Left cardiac atrium (tissue), 4 donors: ENCODE measurements around the gene THRAP3. TPM values are rescaled to one million over a fixed set of nuclear protein-coding genes. Genes with fewer than 3 reads are reported as not detected.

Experiments
- ATAC-seq, 2 donors: fragments of 200-7000 bp; cut with Tn5 transposase; one replicate each; pipeline ENCODE4 v1.9.1; 2020; ENCODE audit warnings: mild to moderate bottlenecking in 2 of 2, moderate library complexity in 2 of 2
- DNase-seq: peaks from one replicate; pipeline ENCODE4 v3.0.0-alpha.2; 2020
- intact Hi-C, 2 donors: fragments of 100-400 bp; cut with DNase I; formaldehyde crosslinking; loops; one replicate each; pipeline versions ENCODE4 v1.14.1 to v1.15.1; 2022 to 2023
- total RNA-seq, 2 donors: library from RNA; stranded (reverse); fragmentation: NEBNext Ultra II Directional; extraction: Animal tissue kit (Norgen Biotek cat#: 25700); gene quantifications; one replicate each; pipeline ENCODE4 v1.2.1, GENCODE V29; 2021
- donor health status: DM: no; HTN: yes; CAD: no.
- donor health status: DM: no; HTN: yes; CAD: no; lungs with severe emphysema.
- donor health status: DM: yes; HTN: yes; CAD: no.
- donor health status: Dilated cardiomyopathy.

THRAP3 gene
- total RNA-seq, 2 donors from 2014 or later = 55.9 to 77.0 TPM

GRCh38 chr1:36339215-36339614 is 115.0 kb downstream of the THRAP3 start:
- intact Hi-C loops = no loop called here
- no peak for ATAC-seq
- DNase-seq = no peak

DNA sequence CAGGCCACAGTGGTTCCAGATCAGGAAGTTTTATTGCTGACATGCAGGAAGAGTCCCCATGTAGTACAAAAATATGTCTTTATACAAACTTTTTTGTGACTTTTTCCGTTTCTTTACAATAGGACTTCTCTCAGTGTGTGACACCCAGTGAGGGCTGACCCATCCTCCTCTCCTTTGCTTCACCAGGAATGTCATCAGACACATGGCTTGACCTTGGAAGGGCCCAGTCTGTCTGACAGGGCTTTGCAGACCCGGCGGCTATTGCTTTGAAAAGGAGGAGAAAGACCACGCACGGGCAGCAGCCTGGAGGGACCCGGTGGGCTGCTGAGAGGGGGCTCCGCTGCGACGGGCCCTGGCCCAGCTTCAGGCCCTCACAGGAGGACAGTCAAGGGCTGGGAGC is 115.4 kb downstream of the THRAP3 start:
- ATAC-seq (no peak), DNase-seq (no peak)
- intact Hi-C loops = loop anchor here (2.0 to 10.0 kb wide), 2 partner anchors 75 to 81 kb away; no protein-coding TSS in a partner anchor

DNA sequence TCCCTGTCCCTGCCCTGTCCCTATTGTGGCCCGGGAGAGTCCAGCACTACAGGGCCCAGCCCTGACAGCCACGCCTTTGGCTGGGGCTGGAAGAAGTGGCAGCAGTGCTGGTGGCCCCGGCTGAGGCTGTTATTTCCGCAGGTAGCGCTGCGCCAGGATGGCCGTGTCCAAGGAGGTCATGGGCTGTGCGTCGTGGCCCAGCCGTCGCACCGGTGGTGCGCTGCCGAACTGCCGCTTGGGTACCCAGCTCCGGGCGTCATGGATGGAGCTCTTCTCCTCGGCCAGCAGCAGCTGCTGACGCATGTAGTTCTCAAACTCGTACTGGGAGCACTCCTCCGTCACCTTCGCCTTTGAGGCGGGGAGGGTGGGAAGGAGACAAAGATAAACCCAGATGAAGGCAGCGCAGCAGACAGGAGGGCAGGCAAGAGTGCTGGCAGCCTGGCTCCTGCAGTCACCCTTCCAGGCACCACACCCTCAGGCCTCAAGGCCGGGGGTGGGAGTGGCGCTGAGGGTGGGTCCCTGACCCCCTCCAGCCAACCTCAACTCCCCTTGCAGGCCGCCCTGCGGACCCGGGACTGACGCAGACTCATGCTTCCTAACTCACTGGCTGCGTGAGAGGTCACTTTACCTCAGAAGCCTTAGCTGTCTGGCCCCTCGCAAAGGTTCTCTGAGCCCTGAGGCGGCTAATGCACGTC is 117.5 kb downstream of the THRAP3 start:
- intact Hi-C loops = loop anchor here (2.0 to 10.0 kb wide), 2 partner anchors 73 to 79 kb away; no protein-coding TSS in a partner anchor
- DNase-seq = no peak

DNA sequence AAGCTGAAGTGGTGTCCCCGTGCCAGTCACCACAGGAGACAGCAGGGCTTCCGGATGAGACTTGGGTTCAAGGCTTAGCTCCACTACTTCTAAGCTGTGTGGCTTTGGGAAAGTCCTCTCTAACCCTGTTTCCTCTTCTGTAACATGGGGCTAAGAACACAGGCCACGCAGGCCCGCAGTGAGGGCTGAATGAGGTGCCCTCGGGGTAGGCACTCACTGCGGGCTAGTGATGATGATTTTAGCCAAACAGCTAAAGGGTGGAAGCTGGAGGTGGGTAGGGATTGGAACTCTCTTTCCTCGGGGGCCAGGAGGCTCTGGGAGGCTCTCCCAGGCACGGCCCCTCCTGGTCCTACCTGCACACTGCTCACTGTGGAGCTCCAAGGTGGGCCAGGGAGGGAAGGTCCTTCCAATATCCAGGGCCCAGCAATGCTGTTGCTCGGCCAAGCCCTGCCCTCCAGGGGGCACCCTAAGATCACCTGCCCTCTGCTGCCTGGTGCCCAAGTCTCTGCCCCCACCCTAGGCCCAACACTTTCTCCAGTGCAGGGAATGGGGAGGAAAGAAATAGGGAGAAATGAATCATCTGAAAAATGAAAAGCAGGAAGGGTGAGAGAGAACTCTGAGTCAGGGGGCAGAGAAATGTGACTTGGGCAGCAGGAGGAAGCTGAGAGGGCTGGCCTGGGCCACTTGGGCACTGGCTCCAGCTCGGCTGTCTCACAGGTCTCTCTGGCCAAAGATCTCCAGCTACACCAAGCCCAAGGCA is 118.4 kb downstream of the THRAP3 start:
- DNase-seq (no peak), ATAC-seq (peak; percentile 62 to 67)
- intact Hi-C loops = loop anchor here in 1 of 2 donors (10.0 kb wide), 1 partner anchor 72 kb away; no protein-coding TSS in a partner anchor

More for the DNA sequence above, 117.5 kb downstream of the THRAP3 start:
- ATAC-seq = no peak

DNA sequence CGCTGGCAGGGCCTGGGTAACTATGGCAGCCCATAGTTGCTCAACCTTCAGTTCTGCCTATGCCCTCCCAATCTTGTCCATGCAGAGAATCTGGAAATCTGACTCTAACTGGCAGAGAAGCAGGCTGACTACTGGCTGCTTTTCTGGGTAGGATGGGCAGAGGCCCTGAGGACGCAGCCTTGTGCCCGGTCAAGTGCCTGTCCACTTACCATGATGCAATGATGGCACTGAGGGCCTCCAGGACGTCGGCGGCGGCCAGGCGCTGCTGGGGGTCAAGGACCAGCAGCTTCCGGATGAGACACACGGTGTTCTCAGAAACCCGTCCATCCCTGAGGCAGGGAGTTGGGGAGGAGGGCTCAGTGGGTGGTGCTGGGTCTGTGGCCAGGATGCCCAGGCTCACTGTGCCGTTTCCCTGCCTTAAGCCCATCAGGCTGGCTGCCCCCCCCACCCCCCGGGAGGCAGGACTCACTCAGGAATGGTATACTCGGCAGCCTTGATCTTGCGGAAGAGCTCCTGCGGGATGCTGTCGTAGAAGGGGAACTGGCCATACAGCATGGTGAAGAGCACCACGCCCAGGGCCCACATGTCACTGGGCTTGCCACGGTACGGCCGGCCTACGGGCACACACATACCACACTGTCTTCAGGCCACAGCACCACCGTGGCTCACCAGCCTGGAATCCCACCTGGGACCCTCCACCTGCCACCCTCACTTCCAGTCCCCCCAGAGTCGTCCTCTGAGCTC is 119.6 kb downstream of the THRAP3 start:
- intact Hi-C loops = loop anchor here in 1 of 2 donors (10.0 kb wide), 1 partner anchor 71 kb away; no protein-coding TSS in a partner anchor
- DNase-seq = no peak
- ATAC-seq = peak in 1 of 2 donors; percentile 45

GRCh38 chr1:36344395-36344680 is 120.1 kb downstream of the THRAP3 start:
- ATAC-seq = no peak
- no peak for DNase-seq
- intact Hi-C loops = loop anchor here in 1 of 2 donors (10.0 kb wide), 1 partner anchor 70 kb away; no protein-coding TSS in a partner anchor

DNA sequence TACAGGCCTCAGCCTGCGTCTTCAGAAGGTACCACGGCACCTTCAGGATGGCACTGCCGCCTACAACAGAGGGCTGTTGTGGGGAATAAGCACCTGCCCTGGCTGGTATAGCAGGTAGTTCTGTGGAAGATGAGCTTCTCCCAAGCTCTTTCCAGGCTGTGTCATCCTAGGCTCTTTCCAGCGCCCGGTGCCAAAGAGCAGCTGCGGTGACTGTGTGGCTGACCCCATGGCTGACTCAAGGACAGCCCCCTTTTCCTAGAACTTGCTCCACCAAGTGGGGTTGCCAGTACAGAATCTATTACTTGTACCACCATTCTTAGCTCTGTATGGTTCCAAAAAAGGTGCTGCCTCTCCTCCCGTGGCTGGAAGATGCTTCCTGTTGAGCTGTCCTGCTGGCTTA is 121.1 kb downstream of the THRAP3 start:
- intact Hi-C loops = loop anchor here in 1 of 2 donors (10.0 kb wide), 1 partner anchor 69 kb away; no protein-coding TSS in a partner anchor
- DNase-seq = no peak
- ATAC-seq = no peak

DNA sequence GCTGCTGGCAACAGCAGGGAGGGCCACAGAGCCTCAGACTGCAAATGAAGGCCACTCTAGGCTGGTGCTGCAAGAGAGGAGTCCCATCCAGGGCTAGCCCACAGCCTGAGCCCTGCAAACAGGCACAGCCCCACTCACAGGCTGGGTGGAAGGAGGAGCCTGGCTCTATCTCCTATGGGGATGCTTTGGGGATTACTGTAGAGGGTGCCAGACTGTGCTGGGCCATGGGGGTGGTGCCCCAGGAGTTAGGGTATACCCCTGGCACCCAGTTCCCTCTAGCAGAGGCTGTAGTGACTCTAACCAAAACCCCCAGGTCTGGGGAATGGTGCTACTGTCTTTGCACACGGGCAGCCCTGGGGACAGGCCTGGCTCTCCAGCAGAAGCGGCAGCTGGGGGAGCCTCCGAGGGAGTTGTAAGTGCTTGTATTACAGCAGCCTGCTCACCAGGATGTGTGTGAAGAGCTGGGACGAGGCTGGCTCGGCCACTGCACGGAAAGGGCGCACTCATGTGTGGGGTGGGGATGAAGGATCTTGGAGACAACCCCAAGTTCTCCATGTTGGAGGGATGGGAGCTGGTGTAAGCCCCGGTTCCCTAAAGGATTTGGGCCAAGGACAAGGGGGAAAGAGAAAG is 122.6 kb downstream of the THRAP3 start:
- intact Hi-C loops = loop anchor here in 1 of 2 donors (10.0 kb wide), 1 partner anchor 68 kb away; no protein-coding TSS in a partner anchor
- no peak for DNase-seq
- no peak for ATAC-seq

DNA sequence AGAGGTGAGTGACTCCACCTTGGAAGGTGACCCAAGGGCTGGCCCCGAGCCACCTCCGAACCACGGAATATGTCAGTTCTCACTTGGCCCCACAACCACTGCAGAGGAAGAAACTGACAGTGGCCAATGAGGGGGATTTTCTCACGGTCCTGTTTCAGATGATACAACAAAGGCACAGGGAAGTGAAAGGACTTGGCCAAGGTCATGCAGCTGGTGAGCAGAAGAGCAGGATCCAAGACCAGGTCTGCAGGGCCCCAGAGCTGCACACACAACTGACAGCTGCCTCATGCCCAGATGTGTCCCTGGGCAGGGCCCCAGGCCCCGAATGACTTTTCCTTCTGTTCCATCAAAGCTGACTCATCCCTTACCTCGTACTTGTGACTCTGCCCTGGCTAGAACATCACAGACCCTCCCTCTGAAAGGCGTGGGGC is 125.0 kb downstream of the THRAP3 start:
- intact Hi-C loops = loop anchor here in 1 of 2 donors (10.0 kb wide), 1 partner anchor 66 kb away; no protein-coding TSS in a partner anchor
- no peak for DNase-seq
- peak in 1 of 2 donors; percentile 38 for ATAC-seq

GRCh38 chr1:36349839-36350238 is 125.6 kb downstream of the THRAP3 start:
- no peak for DNase-seq
- peak; percentile 31 to 54 for ATAC-seq
- intact Hi-C loops = loop anchor here in 1 of 2 donors (10.0 kb wide), 1 partner anchor 65 kb away; no protein-coding TSS in a partner anchor

- peak; percentile 71 to 87 for ATAC-seq
- intact Hi-C loops = no loop called here
- no peak for DNase-seq
These were observed 126.5 kb downstream of the THRAP3 start for GRCh38 chr1:36350659-36351226.

GRCh38 chr1:36351227-36351977 is 127.2 kb downstream of the THRAP3 start:
- ATAC-seq = peak; percentile 11 to 62
- intact Hi-C loops = no loop called here
- DNase-seq = no peak

- intact Hi-C loops = no loop called here
- DNase-seq = no peak
- ATAC-seq = no peak
These were observed 128.1 kb downstream of the THRAP3 start for GRCh38 chr1:36352125-36352909.

- DNase-seq (no peak), ATAC-seq (no peak)
- intact Hi-C loops = no loop called here
These were observed 129.0 kb downstream of the THRAP3 start for GRCh38 chr1:36352910-36353878.

- ATAC-seq = no peak
- intact Hi-C loops = no loop called here
- no peak for DNase-seq
These were observed 130.2 kb downstream of the THRAP3 start for GRCh38 chr1:36354486-36354885.
